Daoy (cell line): ENCODE data around the gene DOCK6. TPM values are rescaled to one million over a fixed set of nuclear protein-coding genes. Genes with fewer than 3 reads are reported as not detected.

ENCODE experiments used
- total RNA-seq: library from RNA; depleted of rRNA; stranded (reverse); fragments of >200 nt; shearing (Covaris generic); gene quantifications from 2 replicates; pipeline ENCODE4 v1.2.3, GENCODE V29; 2014; rRNA removed

DOCK6 gene
- total RNA-seq, 1 experiment from 2014 or later = 4.3 TPM

Other genes starting within 250 kb of the DOCK6 start
- gene LDLR, start 173.1 kb downstream of the DOCK6 start, total RNA-seq = 68.3 and 72.5 TPM in 2 replicates
- gene SPC24, start 106.7 kb downstream of the DOCK6 start, total RNA-seq = 54.7 and 94.6 TPM in 2 replicates
- 49.0 and 75.1 TPM in 2 replicates for gene KANK2, start 65.0 kb downstream of the DOCK6 start, total RNA-seq
- not detected in 2 replicates for gene ANGPTL8, start 22.9 kb downstream of the DOCK6 start, total RNA-seq
- not detected in 2 replicates for gene TSPAN16, start 33.6 kb upstream of the DOCK6 start, total RNA-seq
- gene RAB3D, start 77.1 kb upstream of the DOCK6 start, total RNA-seq = 0.86 and 1.2 TPM in 2 replicates
- 124 and 181 TPM in 2 replicates for gene TMEM205, start 83.7 kb upstream of the DOCK6 start, total RNA-seq
- gene CCDC159, start 84.0 kb upstream of the DOCK6 start, total RNA-seq = 0.63 and 0.68 TPM in 2 replicates
- 5.2 and 12.1 TPM in 2 replicates for gene PLPPR2, start 92.9 kb upstream of the DOCK6 start, total RNA-seq
- 0.57 and 1.4 TPM in 2 replicates for gene SWSAP1, start 112.1 kb upstream of the DOCK6 start, total RNA-seq
- 1.7 and 2.8 TPM in 2 replicates for gene EPOR, start 121.8 kb upstream of the DOCK6 start, total RNA-seq
- gene RGL3, start 156.8 kb upstream of the DOCK6 start, total RNA-seq = not detected in 2 replicates
- not detected in 2 replicates for gene ODAD3, start 172.6 kb upstream of the DOCK6 start, total RNA-seq
- 83.6 and 85.8 TPM in 2 replicates for gene PRKCSH, start 173.1 kb upstream of the DOCK6 start, total RNA-seq
- gene ELAVL3, start 218.5 kb upstream of the DOCK6 start, total RNA-seq = not detected in 2 replicates
- 6.3 and 10.3 TPM in 2 replicates for gene ZNF653, start 243.3 kb upstream of the DOCK6 start, total RNA-seq